OCI-LY1 (cell line): ENCODE results near the gene STRBP.

ENCODE experiments used
- H2AFZ ChIP-seq: fragments of 200-600 bp; sonication (generic), shearing (Covaris generic); 2 replicates; pipeline ENCODE4 v1.6.0; 2014; ENCODE audit warnings: antibody characterized with exemption, mild to moderate bottlenecking, low read length
- H3F3A ChIP-seq: fragments of 200-600 bp; sonication (generic), shearing (Covaris generic); 2 replicates; pipeline ENCODE4 v1.6.0; 2014; ENCODE audit warnings: mild to moderate bottlenecking, antibody characterized with exemption, low read length, moderate library complexity; ENCODE audit not compliant: insufficient read depth
- H3K27ac ChIP-seq: fragments of 200-600 bp; sonication (generic); 2 replicates; pipeline ENCODE4 v1.5.1; 2014; ENCODE audit warnings: low read length, mixed run types, mild to moderate bottlenecking, low read depth; ENCODE audit not compliant: poor library complexity, severe bottlenecking
- H3K27me3 ChIP-seq: fragments of 200-600 bp; sonication (generic); 2 replicates; pipeline ENCODE4 v1.6.0; 2014; ENCODE audit warnings: antibody characterized with exemption, mild to moderate bottlenecking, low read length, moderate library complexity; ENCODE audit not compliant: insufficient read depth
- H3K36me3 ChIP-seq: fragments of 200-600 bp; sonication (generic); 2 replicates; pipeline ENCODE4 v1.6.1; 2014; ENCODE audit warnings: mild to moderate bottlenecking, antibody characterized with exemption, low read length, moderate library complexity, mixed read lengths; ENCODE audit not compliant: insufficient read depth
- H3K4me1 ChIP-seq: fragments of 200-600 bp; sonication (generic); 2 replicates; pipeline ENCODE4 v1.5.1; 2014; ENCODE audit warnings: mild to moderate bottlenecking, low read length, moderate library complexity; ENCODE audit not compliant: insufficient read depth, severe bottlenecking
- H3K4me2 ChIP-seq: fragments of 200-600 bp; sonication (generic), shearing (Covaris generic); 2 replicates; pipeline ENCODE4 v1.6.1; 2014; ENCODE audit warnings: low read length
- H3K4me3 ChIP-seq: fragments of 200-600 bp; sonication (generic); 2 replicates; pipeline ENCODE4 v1.5.1; 2014; ENCODE audit warnings: low read length, low read depth, mild to moderate bottlenecking, mixed read lengths; ENCODE audit not compliant: poor library complexity, severe bottlenecking
- H3K79me2 ChIP-seq: fragments of 200-600 bp; shearing (Covaris generic); 2 replicates; pipeline ENCODE4 v1.6.1; 2016; ENCODE audit warnings: mixed run types, low read length, mixed read lengths; ENCODE audit not compliant: insufficient read depth
- H3K9ac ChIP-seq: fragments of 200-600 bp; sonication (generic), shearing (Covaris generic); 2 replicates; pipeline ENCODE4 v1.6.1; 2014; ENCODE audit warnings: mild to moderate bottlenecking, low read length, mixed read lengths
- H3K9me2 ChIP-seq: fragments of 200-600 bp; sonication (generic), shearing (Covaris generic); 2 replicates; pipeline ENCODE4 v1.6.1; 2014; ENCODE audit warnings: low read depth, mild to moderate bottlenecking, low read length, mixed read lengths
- H3K9me3 ChIP-seq: fragments of 200-600 bp; shearing (Covaris generic); 2 replicates; pipeline ENCODE4 v1.6.1; 2014; ENCODE audit warnings: low read length, mixed read lengths
- H4K20me1 ChIP-seq: fragments of 200-600 bp; sonication (generic), shearing (Covaris generic); 2 replicates; pipeline ENCODE4 v1.6.0; 2016; ENCODE audit warnings: mild to moderate bottlenecking, low read length; ENCODE audit not compliant: insufficient read depth
- CTCF ChIP-seq: fragments of 200-600 bp; sonication (generic), shearing (Covaris generic); IDR thresholded peaks from 2 replicates; pipeline ENCODE4 v1.5.1; 2017; ENCODE audit warnings: mild to moderate bottlenecking, antibody characterized with exemption, low read length, moderate library complexity, mixed read lengths
- EZH2 ChIP-seq: fragments of 200-600 bp; sonication (generic), shearing (Covaris generic); IDR thresholded peaks from 2 replicates; pipeline ENCODE4 v1.8.0; 2017; ENCODE audit warnings: borderline replicate concordance, mixed run types, mild to moderate bottlenecking, antibody characterized with exemption, low read length, moderate library complexity, mixed read lengths

STRBP gene

GRCh38 chr9:123135430-123135829, 133.0 kb downstream of the STRBP start:
- TF ChIP-seq CTCF (no peak), EZH2 (no peak)
- Histone ChIP-seq H3K4me3 (no peak overlapping the region), H3K9me3 (no peaks in the 10 kb centered on the region), H3F3A (no peaks in the 10 kb centered on the region), H3K4me2 (peak overlapping the region; percentile 10; the same call in 1 of the 2 replicates), H3K4me1 (peaks cover 79% of the 10 kb centered on the region), H4K20me1 (no peaks in the 10 kb centered on the region), H3K79me2 (no peaks in the 10 kb centered on the region), H3K9ac (no peak overlapping the region), H3K27me3 (no peaks in the 10 kb centered on the region), H3K36me3 (peaks cover 74% of the 10 kb centered on the region), H2AFZ (no peak overlapping the region), H3K27ac (peak overlapping the region; percentile 76), H3K9me2 (no peaks in the 10 kb centered on the region)

GRCh38 chr9:123132696-123133095, 135.7 kb downstream of the STRBP start:
- Histone ChIP-seq H3K27ac (peak overlapping the region; percentile 33), H3K9me3 (no peaks in the 10 kb centered on the region), H3K36me3 (peaks cover 74% of the 10 kb centered on the region), H4K20me1 (no peaks in the 10 kb centered on the region), H3F3A (no peaks in the 10 kb centered on the region), H3K4me2 (no peak overlapping the region), H3K4me1 (peaks cover 54% of the 10 kb centered on the region), H3K27me3 (no peaks in the 10 kb centered on the region), H3K79me2 (no peaks in the 10 kb centered on the region), H3K9ac (no peak overlapping the region), H3K9me2 (no peaks in the 10 kb centered on the region), H3K4me3 (no peak overlapping the region), H2AFZ (no peak overlapping the region)
- TF ChIP-seq EZH2 (no peak), CTCF (no peak)

- peaks cover 81% of the 10 kb centered on the region for H3K36me3 ChIP-seq
- no peak overlapping the region for H3K9ac ChIP-seq
- TF ChIP-seq CTCF, result no peak
- TF ChIP-seq EZH2, result no peak
- H3K79me2 ChIP-seq, result no peaks in the 10 kb centered on the region
- no peaks in the 10 kb centered on the region for H3K9me2 ChIP-seq
- no peaks in the 10 kb centered on the region for H3K27me3 ChIP-seq
- no peak overlapping the region for H3K4me2 ChIP-seq
- no peak overlapping the region for H3K4me3 ChIP-seq
- no peaks in the 10 kb centered on the region for H3F3A ChIP-seq
- H2AFZ ChIP-seq, result no peak overlapping the region
- H4K20me1 ChIP-seq, result no peaks in the 10 kb centered on the region
- peaks cover 47% of the 10 kb centered on the region for H3K4me1 ChIP-seq
- no peak overlapping the region for H3K27ac ChIP-seq
- no peaks in the 10 kb centered on the region for H3K9me3 ChIP-seq
Measured at GRCh38 chr9:123131993-123132392, 136.4 kb downstream of the STRBP start.
